Colon (tissue), 2 donors: ENCODE results near the gene SULT6B1.

Experiments
- FAIRE-seq: peaks from 2 replicates; lab custom pipeline; 2012; peaks lifted over from hg19 to GRCh38; lab: Jason Lieb, UNC
- donor health status: control.
- donor health status: control.

SULT6B1 gene

GRCh38 chr2:37149626-37150322 is 38.7 kb downstream of the SULT6B1 start:
- FAIRE-seq: no peak

- FAIRE-seq: no peak
Observed at GRCh38 chr2:37148325-37148724, 40.1 kb downstream of the SULT6B1 start.

- FAIRE-seq: no peak
Observed at GRCh38 chr2:37146062-37146461, 42.4 kb downstream of the SULT6B1 start.

- FAIRE-seq: no peak
Observed at GRCh38 chr2:37143974-37144373, 44.5 kb downstream of the SULT6B1 start.

GRCh38 chr2:37142546-37142945 is 45.9 kb downstream of the SULT6B1 start:
- no peak for FAIRE-seq

GRCh38 chr2:37132914-37133313 is 55.6 kb downstream of the SULT6B1 start:
- no peak for FAIRE-seq

- FAIRE-seq: no peak
Observed at GRCh38 chr2:37125416-37125815, 63.1 kb downstream of the SULT6B1 start.

- no peak for FAIRE-seq
Observed at GRCh38 chr2:37119157-37119556, 69.3 kb downstream of the SULT6B1 start.
